T-cell (primary cell): Measurements from ENCODE around the gene TSC22D2. TPM values are rescaled to one million over a fixed set of nuclear protein-coding genes. Genes with fewer than 3 reads are reported as not detected.
"Not testable (repeated sequence)": the region's sequence is repeated elsewhere in the genome, so short reads cannot be mapped to it uniquely, and the experiment has no call there.

Experiments used
- ATAC-seq, 4 experiments: fragments of 200-7000 bp in 3 of 4; fragments of 150-1000 bp in 1 of 4; cut with Tn5 transposase; replicated peaks in 1 of 4; 1 replicate in 3 of 4; 2 replicates in 1 of 4; pipeline ENCODE4 v1.10.0; 2021; ENCODE audit warnings: moderate library complexity in 3 of 4, mild to moderate bottlenecking in 2 of 4, moderate number of reproducible peaks in 1 of 4
- CTCF ChIA-PET, 2 donors: fragments of 300-600 bp; sonication (Branson Sonifier 250); formaldehyde crosslinking; loops; one replicate each; lab custom pipeline; 2022; ENCODE audit warnings: antibody characterized with exemption in 2 of 2; lab: Charles Lee
- POLR2A ChIA-PET, 2 donors: fragments of 300-600 bp; sonication (Branson Sonifier 250); formaldehyde crosslinking; loops; one replicate each; lab custom pipeline; 2022; ENCODE audit warnings: antibody characterized with exemption in 2 of 2; lab: Charles Lee
- DNase-seq, 35 experiments: peaks; one replicate each; pipeline versions ENCODE4 v3.0.0 to v3.0.0-alpha.2; 2013 to 2023
- H3K27ac ChIP-seq: one replicate; pipeline ENCODE4 v1.5.1; 2013; ENCODE audit warnings: low read length
- H3K27me3 ChIP-seq, 2 experiments: replicated peaks in 1 of 2; 1 replicate in 1 of 2; 2 replicates in 1 of 2; pipeline versions ENCODE4 v1.6.1 to v1.7.0; 2013; ENCODE audit warnings: low read length in 1 of 2, mixed read lengths in 1 of 2; ENCODE audit not compliant: control insufficient read depth in 2 of 2, insufficient read depth in 2 of 2; ENCODE audit errors: extremely low read depth in 1 of 2
- H3K36me3 ChIP-seq, 2 donors: 1 replicate in 1 of 2; 2 replicates in 1 of 2; pipeline versions ENCODE4 v1.6.1 to v1.7.0; 2013; ENCODE audit warnings: low read length in 1 of 2; ENCODE audit not compliant: control insufficient read depth in 2 of 2, insufficient read depth in 1 of 2; ENCODE audit errors: extremely low read depth in 1 of 2
- H3K4me1 ChIP-seq, 2 experiments: 1 replicate in 1 of 2; 2 replicates in 1 of 2; pipeline versions ENCODE4 v1.6.1 to v1.7.0; 2013; ENCODE audit warnings: low read length in 2 of 2, mixed read lengths in 1 of 2; ENCODE audit not compliant: insufficient read depth in 2 of 2, control insufficient read depth in 1 of 2; ENCODE audit errors: extremely low read depth in 1 of 2
- H3K4me3 ChIP-seq, 2 donors: 1 replicate in 1 of 2; 2 replicates in 1 of 2; pipeline versions ENCODE4 v1.5.1 to v1.7.0; 2013; ENCODE audit warnings: mild to moderate bottlenecking in 2 of 2, low read length in 1 of 2, moderate library complexity in 1 of 2; ENCODE audit not compliant: control insufficient read depth in 1 of 2; ENCODE audit errors: extremely low read depth in 1 of 2
- H3K9me3 ChIP-seq: 2 replicates; pipeline ENCODE4 v1.7.0; 2013
- H3K27ac Mint-ChIP-seq, 2 donors: one replicate each; pipeline ENCODE4 v1.8.0; 2020 to 2021; ENCODE audit warnings: mild to moderate bottlenecking in 2 of 2, mixed read lengths in 2 of 2
- H3K27me3 Mint-ChIP-seq, 2 donors: one replicate each; pipeline ENCODE4 v1.8.0; 2021 to 2022; ENCODE audit warnings: mixed read lengths in 2 of 2
- H3K36me3 Mint-ChIP-seq: one replicate; pipeline ENCODE4 v1.8.0; 2021; ENCODE audit warnings: mixed read lengths
- H3K4me1 Mint-ChIP-seq, 3 donors: one replicate each; pipeline ENCODE4 v1.8.0; 2020 to 2022; ENCODE audit warnings: mixed read lengths in 3 of 3, mild to moderate bottlenecking in 1 of 3
- H3K4me3 Mint-ChIP-seq, 3 donors: one replicate each; pipeline ENCODE4 v1.8.0; 2020 to 2022; ENCODE audit warnings: mild to moderate bottlenecking in 3 of 3, mixed read lengths in 3 of 3, moderate library complexity in 3 of 3
- H3K9me3 Mint-ChIP-seq, 3 donors: one replicate each; pipeline ENCODE4 v1.8.0; 2020 to 2022; ENCODE audit warnings: mixed read lengths in 3 of 3
- WGBS: methylation state at CpG from one replicate; pipeline ENCODE4 v1.1.5; 2013; ENCODE audit warnings: missing lambda C conversion rate; ENCODE audit not compliant: insufficient coverage; 5-methylcytosine and 5-hydroxymethylcytosine counted together
- total RNA-seq, 35 experiments: library from RNA in 6 of 35; stranded (reverse) in 6 of 35; fragments of 120-200 nt in 1 of 35; gene quantifications; one replicate each; pipeline versions ENCODE4 v1.2.1 to v1.2.4 and lab custom pipeline; 2013 to 2026

Gene TSC22D2
- total RNA-seq, 5 donors from 2014 or later (not counting 1 experiment from before 2014, with no cell fraction given) = 21.2 to 55.0 (median 23.3) TPM

DNA sequence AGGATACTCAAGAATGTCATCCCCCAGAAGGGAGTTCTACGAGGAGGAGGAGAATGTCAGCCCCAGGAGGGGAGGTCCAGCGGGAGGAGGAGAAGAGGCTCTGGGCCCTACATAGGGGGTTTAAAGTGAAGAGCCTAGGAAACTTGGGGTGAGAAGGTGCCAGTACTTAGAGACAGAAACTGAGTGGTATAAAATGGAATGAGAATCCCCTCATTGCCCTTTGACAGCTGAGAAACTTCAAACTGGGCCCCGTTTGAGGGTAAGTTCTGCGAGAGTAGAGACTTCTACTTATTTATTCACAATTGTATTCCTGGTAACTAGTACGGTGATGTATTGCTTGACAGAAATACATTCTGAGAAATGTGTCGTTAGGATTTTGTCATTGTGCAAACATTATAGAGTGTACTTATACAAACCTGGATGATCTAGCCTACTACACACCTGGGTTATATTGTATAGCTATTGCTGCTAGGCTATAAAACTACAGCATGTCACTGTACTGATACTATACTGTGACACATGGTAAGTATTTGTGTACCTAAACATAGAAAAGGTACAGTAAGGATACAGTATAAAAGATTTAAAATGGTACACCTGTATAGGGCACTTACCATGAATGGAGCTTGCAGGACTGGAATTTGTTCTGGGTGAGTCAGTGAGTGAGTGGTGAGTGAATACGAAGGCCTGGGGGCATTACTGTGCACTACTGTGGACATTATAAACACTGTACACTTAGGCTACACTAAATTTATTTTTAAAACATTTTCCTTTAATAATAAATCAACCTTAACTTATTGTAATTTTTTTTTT is 62.0 kb downstream of the TSC22D2 start:
- no peak overlapping the region for H3K27ac ChIP-seq
- H3K9me3 Mint-ChIP-seq = no peaks in the 10 kb centered on the region
- peaks cover 0 to 6% (median 4%) of the 10 kb centered on the region in 3 donors for H3K4me1 Mint-ChIP-seq
- H3K27ac Mint-ChIP-seq = no peak overlapping the region
- ChIA-PET CTCF (no interaction called here), POLR2A (no interaction called here)
- ATAC-seq (no peak), DNase-seq (no peak)
- H3K27me3 Mint-ChIP-seq = no peaks in the 10 kb centered on the region
- no peaks in the 10 kb centered on the region for H3K27me3 ChIP-seq
- H3K9me3 ChIP-seq = no peaks in the 10 kb centered on the region
- no peaks in the 10 kb centered on the region for H3K36me3 ChIP-seq
- no peak overlapping the region for H3K4me3 Mint-ChIP-seq
- H3K4me3 ChIP-seq = no peak overlapping the region
- H3K4me1 ChIP-seq = no peaks in the 10 kb centered on the region
- 100% methylated on average over 1 of the region's 7 CpGs for WGBS
- peaks cover 15% of the 10 kb centered on the region for H3K36me3 Mint-ChIP-seq

DNA sequence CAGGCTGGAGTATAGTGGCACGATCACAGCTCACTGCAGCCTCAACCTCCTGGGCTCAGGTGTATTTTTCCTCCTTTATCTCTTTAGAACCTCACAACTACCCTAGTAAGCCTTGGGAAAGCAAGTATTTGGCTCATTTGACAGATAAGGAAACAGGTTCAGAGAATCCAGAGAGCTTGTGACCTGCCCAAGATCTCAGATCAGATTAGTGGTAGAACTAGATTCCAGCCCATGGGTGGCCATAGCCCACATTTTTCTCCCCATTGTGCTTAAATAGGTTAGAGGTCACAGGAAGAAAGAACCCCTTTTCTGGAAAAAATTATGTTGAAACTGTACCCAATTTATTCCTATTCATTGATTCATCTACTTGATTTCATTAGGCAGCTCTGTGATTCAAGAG is 64.3 kb downstream of the TSC22D2 start:
- H3K27me3 ChIP-seq = no peaks in the 10 kb centered on the region
- DNase-seq (no peak), ATAC-seq (no peak)
- no CpG with 5 or more reads among the region's 1 CpG for WGBS
- H3K36me3 ChIP-seq = no peaks in the 10 kb centered on the region
- Mint-ChIP-seq H3K4me3 (no peak overlapping the region), H3K9me3 (peaks cover under 1 to 9% (median 5%) of the 10 kb centered on the region in 3 donors), H3K4me1 (peaks cover 0 to 6% (median 4%) of the 10 kb centered on the region in 3 donors), H3K27ac (no peak overlapping the region), H3K27me3 (no peaks in the 10 kb centered on the region), H3K36me3 (peaks cover 11% of the 10 kb centered on the region)
- ChIA-PET CTCF (no interaction called here), POLR2A (no interaction called here)
- no peaks in the 10 kb centered on the region for H3K9me3 ChIP-seq
- no peak overlapping the region for H3K27ac ChIP-seq
- no peaks in the 10 kb centered on the region for H3K4me1 ChIP-seq
- no peak overlapping the region for H3K4me3 ChIP-seq

- H3K27ac Mint-ChIP-seq, H3K27ac ChIP-seq, H3K36me3 ChIP-seq, H3K27me3 ChIP-seq, CTCF ChIA-PET, H3K4me1 Mint-ChIP-seq, H3K4me3 ChIP-seq, H3K4me1 ChIP-seq, H3K27me3 Mint-ChIP-seq, ATAC-seq, DNase-seq, H3K4me3 Mint-ChIP-seq, POLR2A ChIA-PET, H3K9me3 ChIP-seq: not testable (repeated sequence)
- peaks cover 11% of the 10 kb centered on the region for H3K36me3 Mint-ChIP-seq
- WGBS = 92% methylated on average over 2 of the region's 8 CpGs
- H3K9me3 Mint-ChIP-seq = peaks cover 4 to 13% (median 5%) of the 10 kb centered on the region in 3 donors
Measured at GRCh38 chr3:150473161-150473560, 65.1 kb downstream of the TSC22D2 start.

DNA sequence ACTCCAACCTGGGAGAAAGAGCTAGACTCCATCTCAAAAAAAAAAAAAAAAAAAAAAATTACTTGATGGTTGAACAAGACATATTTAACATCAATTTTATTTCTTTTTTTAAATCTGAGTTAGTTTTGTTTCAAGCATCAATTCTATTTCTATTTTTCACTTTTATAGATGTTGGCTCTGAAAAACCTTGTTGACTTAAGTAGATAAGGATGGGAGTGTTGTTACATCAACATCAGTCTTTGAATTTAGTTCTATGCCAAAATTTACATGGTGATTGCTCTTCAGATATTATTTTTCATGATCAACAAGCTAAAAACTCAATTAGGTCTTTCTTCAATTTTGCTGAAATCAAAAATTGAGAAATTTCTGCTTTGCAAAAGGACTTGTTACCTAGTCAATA is 71.3 kb downstream of the TSC22D2 start:
- H3K9me3 Mint-ChIP-seq = peaks cover 11 to 32% (median 12%) of the 10 kb centered on the region in 3 donors
- Histone ChIP-seq H3K27ac (no peak overlapping the region), H3K4me3 (no peak overlapping the region), H3K4me1 (no peaks in the 10 kb centered on the region), H3K9me3 (no peaks in the 10 kb centered on the region), H3K36me3 (no peaks in the 10 kb centered on the region), H3K27me3 (peaks cover 0 to 4% of the 10 kb centered on the region in 2 experiments)
- H3K36me3 Mint-ChIP-seq = peaks cover 17% of the 10 kb centered on the region
- POLR2A ChIA-PET = interaction anchor here in 1 of 2 donors (0.6 kb wide), 1 partner anchor 118 kb away, joined by 6 read pairs; no protein-coding TSS in a partner anchor
- no peak for ATAC-seq
- DNase-seq = no peak
- CTCF ChIA-PET = interaction anchor here in 1 of 2 donors (0.6 kb wide), 1 partner anchor 17 kb away, joined by 3 read pairs; no protein-coding TSS in a partner anchor
- H3K4me3 Mint-ChIP-seq = no peak overlapping the region
- H3K4me1 Mint-ChIP-seq = no peaks in the 10 kb centered on the region
- H3K27me3 Mint-ChIP-seq = no peaks in the 10 kb centered on the region
- no peak overlapping the region for H3K27ac Mint-ChIP-seq

DNA sequence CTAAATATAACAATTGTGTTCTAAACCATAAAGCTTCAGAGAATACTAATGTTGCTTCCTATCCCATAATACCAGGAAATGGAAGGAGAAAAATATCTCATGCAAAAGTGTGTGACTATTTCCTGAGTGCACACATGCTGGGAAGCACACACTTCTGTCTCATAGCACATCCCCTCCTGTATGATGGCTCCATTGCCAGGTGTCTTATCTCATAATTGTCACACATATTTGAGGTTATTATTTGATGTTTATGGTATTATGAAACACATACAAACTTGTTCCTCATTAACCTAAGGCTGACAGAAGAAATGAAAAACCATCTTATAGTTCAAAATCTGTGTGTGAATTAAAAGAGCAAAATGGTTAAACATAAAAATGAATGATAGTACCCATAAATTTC is 72.8 kb downstream of the TSC22D2 start:
- H3K27me3 Mint-ChIP-seq = no peaks in the 10 kb centered on the region
- DNase-seq = no peak
- no peak overlapping the region for H3K4me3 Mint-ChIP-seq
- H3K36me3 Mint-ChIP-seq = peaks cover 21% of the 10 kb centered on the region
- no peak overlapping the region for H3K27ac Mint-ChIP-seq
- Histone ChIP-seq H3K4me1 (no peaks in the 10 kb centered on the region), H3K27me3 (peaks cover 0 to 4% of the 10 kb centered on the region in 2 experiments), H3K9me3 (no peaks in the 10 kb centered on the region), H3K36me3 (no peaks in the 10 kb centered on the region), H3K27ac (no peak overlapping the region), H3K4me3 (no peak overlapping the region)
- peaks cover 13 to 38% (median 16%) of the 10 kb centered on the region in 3 donors for H3K9me3 Mint-ChIP-seq
- ATAC-seq = no peak
- POLR2A ChIA-PET = no interaction called here
- CTCF ChIA-PET = no interaction called here
- no peaks in the 10 kb centered on the region for H3K4me1 Mint-ChIP-seq

GRCh38 chr3:150483226-150483625 is 75.1 kb downstream of the TSC22D2 start:
- Histone ChIP-seq H3K9me3 (no peaks in the 10 kb centered on the region), H3K4me3 (no peak overlapping the region), H3K36me3 (no peaks in the 10 kb centered on the region), H3K27me3 (peaks cover 0 to 4% of the 10 kb centered on the region in 2 experiments), H3K4me1 (no peaks in the 10 kb centered on the region), H3K27ac (no peak overlapping the region)
- Mint-ChIP-seq H3K36me3 (peaks cover 21% of the 10 kb centered on the region), H3K9me3 (peaks cover 14 to 40% (median 21%) of the 10 kb centered on the region in 3 donors), H3K4me3 (no peak overlapping the region), H3K4me1 (no peaks in the 10 kb centered on the region), H3K27ac (no peak overlapping the region), H3K27me3 (no peaks in the 10 kb centered on the region)
- ChIA-PET POLR2A (interaction anchor here in 1 of 2 donors (0.6 kb wide), 1 partner anchor 1411 kb away, joined by 3 read pairs; no protein-coding TSS in a partner anchor), CTCF (no interaction called here)
- DNase-seq = no peak
- ATAC-seq = no peak
